ENCODE results near the gene TPRG1L.

TPRG1L gene

DNA sequence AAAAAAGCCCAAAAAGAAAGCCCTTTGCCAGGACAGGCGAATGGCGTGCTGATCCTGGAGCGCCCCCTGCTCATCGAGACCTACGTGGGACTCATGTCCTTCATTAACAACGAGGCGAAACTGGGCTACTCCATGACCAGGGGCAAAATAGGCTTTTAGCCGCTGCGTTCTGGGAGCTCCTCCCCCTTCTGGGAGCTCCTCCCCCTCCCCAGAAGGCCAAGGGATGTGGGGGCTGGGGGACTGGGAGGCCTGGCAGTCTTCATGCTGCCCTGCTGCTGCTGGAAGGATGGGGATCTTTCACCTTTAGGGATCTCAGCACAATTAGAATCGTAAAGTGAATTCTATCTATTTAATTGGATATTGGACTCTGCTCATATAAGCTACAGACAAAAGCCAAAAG lies 3.6 kb downstream of the TPRG1L start:
- DNase-seq (ENCODE audit: low spot score) = no peak

DNA sequence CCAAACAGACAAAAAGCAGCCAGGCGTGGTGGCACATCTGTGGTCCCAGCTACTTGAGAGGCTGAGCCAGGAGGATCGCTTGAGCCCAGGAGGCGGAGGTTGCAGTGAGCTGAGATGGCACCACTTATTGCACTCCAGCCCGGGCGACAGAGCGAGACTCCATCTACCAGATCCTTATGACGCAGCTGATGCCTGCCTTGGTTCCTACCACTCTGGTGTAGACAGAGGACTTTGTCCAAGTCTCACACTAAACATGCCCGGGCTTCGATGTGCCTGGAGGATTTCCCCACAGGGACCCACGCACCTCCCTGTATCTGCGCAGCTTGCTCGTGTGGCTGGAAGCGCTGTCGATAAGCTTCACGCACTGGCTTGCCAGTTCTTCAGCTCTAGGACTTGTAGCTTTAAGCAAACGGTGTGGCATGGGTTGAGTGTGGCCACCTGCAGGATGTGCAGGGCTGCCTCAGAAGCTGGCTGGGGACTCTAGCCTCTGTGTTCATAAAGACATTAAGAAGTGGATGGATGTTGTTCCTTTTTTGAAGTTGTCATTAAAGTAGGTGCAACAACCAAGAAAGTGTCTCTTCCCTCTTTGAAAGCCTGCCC lies 4.8 kb downstream of the TPRG1L start:
- no peak for DNase-seq (ENCODE audit: low spot score)

DNA sequence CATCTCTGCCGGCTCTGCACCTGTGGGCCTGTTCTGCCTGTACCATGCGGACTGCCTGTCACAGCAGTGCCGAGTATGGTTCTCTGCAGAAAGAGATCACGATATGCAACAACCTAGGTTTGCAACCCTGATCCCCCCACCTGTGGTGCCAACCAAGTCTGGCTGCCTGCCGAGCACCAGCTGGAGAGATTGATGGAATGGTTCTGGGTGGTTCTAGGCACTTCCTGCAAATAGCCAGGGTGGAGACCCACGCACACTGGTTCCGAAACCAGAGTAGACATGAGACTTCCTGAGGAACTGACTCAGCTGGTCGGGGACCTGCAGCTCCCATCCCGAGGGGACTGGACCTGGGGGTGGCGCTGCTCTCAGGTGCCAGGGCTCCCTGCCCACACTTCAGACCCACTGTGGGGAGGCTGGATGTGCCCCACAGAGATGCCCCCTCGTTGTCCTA lies 5.4 kb downstream of the TPRG1L start:
- DNase-seq (ENCODE audit: low spot score) = no peak

DNA sequence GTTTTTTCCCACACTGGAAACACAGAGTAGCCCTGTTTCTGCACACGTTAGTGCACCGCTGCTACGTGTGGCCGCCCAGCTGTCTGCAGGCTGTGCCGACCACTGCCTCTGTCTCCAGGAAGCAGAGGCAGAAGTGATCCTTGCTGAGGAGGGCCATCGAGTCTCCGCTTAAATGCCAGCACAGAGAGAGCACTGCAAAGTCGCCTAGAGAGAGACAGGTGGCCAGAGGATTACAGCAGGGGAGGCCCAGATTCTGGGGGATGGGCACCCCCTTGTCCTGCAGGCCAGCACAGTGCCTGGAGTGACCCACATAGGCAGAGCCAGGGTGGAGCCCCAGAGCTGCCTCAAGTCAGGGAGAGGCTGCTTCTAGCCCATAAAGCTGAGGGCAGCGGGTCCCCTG lies 6.1 kb downstream of the TPRG1L start:
- DNase-seq (ENCODE audit: low spot score) = no peak

DNA sequence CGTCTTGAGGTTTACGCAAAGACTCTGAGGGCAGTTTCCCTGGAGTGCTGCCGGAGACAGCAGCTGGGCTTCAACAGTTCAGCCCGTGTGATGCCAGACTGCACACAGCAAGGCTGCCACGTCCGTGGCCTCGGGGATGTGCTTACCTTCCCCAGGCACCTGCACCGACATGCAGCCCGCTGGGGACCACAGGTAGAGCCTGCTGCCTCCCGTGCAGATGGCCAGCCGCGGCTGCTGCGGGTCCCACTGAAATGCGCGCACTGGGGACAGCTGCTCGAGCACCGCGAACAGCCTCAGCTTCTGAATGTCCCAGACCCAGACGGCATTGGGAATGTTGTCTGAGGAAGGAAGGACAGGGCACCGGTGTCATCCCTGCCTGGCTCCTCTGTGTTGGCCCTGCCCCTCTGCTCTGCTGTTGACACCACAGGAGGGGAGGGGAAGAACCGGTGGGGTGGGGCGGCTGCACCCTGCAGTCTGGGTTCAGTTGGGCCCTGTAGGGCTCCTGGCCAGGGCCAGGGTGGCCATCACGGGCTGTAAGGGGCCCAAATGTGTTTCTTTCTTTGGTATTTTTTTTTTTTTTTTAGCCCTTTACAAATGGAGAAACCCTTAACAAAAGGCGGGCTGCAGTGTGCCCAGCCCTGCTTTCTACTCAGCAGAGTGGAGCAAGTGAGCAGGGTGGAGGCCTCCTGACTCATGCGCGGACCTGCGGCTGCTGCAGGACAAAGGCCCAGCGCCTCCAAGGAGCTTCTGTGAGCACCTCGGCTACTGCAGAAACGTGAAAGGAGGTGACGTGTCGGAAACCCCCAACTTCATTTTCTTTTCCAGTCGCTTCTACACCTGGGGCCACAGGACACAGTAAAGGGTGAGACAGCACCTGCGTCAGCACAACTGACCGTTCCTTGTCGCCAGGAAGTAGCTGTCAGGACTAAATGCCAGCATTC lies 6.8 kb downstream of the TPRG1L start:
- DNase-seq (ENCODE audit: low spot score) = no peak

DNA sequence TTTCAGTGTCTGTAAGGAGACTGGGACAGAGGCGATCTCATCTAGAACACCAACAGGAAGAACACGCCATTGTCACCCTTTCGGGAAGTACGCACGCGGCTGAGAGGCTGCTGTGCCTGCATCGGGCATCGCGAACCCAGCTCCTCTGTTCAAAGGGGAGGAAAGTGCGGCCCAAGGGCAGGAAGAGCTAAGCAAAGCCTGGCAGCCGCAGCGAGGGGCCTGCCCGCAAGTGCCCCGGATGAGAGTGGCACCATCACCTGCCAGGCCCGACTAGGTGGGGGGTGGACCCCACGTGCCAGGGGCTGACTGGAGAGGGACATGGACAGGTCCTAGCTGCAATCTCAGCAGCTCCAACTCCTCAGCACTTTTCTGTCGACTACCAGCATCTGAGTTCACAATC lies 7.5 kb downstream of the TPRG1L start:
- no peak for DNase-seq (ENCODE audit: low spot score)

DNA sequence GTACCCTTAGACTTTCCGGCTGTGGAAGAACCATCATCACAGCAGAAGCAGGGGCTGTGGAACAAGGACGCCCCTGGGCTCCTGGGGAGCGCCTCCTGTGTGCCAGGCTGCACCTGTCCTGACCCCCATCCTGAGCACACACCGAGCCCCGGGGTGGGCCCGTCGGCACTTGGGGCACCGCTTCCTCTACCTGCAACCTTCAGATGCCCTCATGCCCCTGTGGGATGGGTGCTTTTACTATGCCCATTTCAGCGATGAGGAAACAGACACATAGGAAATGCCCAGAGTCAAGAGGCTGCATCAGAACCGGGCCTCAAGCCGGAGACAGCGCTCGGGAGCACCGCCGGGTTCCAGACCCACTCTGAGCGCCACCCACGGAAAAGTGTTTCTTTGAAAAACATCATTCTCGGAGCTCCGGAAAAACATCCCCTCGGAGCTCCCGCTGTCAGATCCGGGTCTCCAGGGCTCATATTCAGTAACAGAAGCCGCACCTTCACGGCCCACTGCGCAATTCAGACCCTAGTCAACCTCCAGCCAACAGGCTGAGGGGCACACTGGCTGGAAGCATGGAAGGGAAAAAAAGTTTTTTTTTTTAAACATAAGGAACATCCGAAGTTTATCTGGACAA lies 8.0 kb downstream of the TPRG1L start:
- no peak for DNase-seq (ENCODE audit: low spot score)

DNA sequence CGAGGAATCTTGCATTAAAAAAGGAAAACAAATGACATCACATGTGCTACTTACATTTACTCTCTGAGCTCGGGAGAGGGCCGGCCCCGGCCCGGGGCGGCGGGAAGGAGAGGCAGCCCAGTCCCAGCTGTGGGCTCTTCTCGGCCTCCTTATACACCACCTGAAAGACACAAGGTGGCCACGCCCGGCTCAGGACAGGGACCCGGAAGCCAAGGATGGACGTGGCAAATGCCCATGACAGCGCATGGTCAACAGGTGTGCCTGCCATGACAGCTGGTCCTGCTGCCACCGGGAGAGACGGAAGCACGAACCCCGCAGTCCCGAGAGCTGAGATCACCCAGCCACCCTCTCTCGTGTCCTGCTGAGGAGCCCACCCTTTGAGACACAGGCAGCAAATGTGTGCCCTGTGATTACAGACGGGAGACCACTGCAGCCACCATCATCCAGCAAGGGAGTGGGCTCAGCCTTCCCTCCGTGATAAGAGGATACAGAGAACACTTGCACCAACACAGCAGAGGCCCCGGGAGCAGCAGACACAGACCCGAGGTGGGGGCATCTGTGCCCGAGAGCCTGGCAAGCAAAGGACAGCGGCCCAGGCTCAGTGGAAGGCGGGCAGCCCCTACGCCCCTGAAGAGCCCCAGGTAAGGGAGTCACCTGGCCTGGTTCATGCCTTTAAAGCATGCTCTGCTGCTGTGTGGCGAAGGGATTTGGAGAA lies 8.7 kb downstream of the TPRG1L start:
- no peak for DNase-seq (ENCODE audit: low spot score)

DNA sequence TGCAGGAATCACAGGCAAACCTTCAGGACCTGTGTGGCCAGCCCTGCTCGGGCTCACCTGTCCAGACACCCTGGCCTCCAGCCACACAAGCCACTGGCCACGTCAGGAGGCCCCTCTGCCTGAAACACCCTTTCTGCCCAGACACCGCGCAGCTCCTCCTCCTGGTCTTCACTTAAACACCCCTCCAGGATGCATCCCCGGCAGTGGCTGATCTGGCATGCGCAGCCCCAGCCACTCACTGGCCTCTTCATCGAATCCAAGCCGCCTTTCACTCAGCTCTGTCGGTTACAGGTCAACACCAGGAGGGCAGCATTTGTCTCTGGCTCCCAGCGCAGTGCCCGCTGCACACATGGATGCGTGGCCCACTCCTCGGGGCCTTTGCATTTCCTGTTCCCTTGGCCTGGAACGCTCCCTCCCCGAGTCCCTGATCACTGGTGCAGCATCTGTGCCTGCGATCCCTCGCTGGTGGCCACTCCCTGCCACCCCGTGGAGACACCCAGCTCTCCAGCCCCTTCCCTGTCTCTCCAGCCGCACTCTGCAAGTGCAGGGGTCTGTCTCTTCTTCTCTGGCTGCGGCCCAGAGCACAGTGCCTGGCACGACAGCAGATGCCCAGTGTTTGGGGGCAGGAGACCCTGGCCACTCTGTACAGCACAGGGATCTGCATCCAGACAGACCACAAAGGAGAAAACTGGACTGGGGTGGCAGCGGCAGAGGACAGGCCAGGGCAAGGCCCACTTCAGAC lies 9.4 kb downstream of the TPRG1L start:
- DNase-seq (ENCODE audit: low spot score) = no peak

DNA sequence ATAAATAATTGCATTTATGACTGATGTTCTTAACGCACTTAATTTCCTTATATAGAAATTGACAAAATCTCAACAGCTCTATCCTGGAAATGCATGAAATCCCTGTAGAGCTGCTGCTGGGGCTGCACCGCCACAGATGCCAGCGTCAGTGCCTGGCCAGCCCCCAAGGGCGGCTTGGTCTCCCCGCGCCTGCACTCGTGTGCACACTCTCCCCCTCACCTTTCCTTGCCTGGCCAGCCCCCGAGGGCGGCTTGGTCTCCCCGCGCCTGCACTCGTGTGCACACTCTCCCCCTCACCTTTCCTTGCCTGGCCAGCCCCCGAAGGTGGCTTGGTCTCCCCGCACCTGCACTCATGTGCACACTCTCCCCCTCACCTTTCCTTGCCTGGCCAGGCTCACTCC lies 11.3 kb downstream of the TPRG1L start:
- DNase-seq (ENCODE audit: low spot score) = no peak

DNA sequence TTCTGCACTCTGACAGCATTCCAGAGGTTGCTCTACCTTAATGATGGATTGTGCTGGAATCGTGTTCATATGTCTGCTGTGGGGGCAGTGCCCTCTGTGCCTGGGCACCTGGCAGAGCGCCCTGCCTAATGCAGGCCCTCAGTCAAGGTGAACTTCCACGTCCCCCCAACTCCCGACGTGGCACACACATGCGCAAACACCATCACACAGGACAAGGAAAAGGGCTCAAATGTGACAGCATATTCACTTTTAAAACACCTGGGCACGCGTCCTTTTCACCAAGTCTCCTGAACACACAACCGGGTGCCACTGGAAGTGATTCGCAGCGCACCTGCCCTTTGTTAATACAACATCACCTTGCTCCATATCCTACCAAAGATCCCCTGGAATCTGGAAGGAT lies 11.7 kb downstream of the TPRG1L start:
- DNase-seq (ENCODE audit: low spot score) = no peak

DNA sequence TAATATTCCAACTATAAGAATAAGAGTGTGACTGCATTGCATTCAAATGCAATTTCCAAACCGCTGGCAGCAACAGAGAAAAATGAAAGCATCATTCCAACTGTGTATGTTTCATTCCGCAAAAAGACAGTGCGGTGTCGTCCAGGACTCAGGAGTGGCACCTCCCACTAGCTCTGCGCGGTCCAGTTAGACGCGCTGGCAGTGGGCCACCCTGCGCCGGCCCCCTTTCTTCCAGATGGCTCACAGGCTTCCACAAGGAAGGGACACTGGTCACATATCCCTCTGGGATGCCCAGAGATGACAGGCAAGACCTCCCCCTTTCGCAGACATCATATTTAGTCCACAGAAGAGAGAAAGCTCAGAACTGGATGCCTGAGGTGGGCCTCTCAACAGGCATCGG lies 13.2 kb downstream of the TPRG1L start:
- no peak for DNase-seq (ENCODE audit: low spot score)

DNA sequence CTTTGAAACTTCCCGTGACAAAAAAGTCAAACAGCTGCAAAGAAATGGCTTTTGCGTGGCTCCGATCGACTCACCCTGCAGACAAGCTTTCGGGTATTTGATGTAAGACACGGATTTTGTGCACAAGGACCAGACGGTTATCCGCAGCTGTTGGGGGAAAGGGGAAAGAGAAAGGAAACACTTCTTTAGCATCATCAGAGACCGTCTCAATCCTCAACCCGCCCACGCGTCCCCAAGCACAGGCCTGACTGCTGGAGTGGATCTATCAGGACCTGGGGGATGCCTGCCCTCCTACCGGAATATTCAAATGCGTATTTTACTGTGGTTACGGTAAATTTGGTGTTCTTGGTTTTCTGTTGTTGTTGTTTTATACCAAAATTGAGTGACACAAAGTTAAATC lies 13.9 kb downstream of the TPRG1L start:
- DNase-seq (ENCODE audit: low spot score) = no peak

DNA sequence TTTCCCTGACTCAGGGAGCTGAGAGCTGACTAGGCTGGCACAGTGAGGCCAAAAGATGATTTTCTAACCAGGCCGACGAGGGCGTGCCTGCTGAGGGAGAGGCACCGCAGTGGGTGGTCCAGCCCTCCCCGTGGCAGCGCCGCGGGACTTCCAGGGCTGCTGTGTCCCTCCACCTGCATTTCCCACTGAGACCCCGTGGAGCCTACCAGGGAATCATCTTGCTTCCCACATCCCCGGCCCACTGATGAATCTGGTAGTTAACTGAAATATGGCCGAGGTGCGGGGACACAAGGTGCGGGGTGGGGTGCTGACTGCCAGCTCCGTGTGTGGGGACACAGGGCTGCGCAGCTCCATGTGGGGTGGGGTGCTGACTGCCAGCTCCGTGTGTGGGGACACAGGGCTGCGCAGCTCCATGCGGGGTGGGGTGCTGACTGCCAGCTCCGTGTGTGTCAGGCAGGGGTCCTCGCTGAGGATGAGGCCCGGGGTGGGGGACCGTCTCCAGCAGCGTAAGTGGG lies 14.6 kb downstream of the TPRG1L start:
- DNase-seq (ENCODE audit: low spot score) = no peak

DNA sequence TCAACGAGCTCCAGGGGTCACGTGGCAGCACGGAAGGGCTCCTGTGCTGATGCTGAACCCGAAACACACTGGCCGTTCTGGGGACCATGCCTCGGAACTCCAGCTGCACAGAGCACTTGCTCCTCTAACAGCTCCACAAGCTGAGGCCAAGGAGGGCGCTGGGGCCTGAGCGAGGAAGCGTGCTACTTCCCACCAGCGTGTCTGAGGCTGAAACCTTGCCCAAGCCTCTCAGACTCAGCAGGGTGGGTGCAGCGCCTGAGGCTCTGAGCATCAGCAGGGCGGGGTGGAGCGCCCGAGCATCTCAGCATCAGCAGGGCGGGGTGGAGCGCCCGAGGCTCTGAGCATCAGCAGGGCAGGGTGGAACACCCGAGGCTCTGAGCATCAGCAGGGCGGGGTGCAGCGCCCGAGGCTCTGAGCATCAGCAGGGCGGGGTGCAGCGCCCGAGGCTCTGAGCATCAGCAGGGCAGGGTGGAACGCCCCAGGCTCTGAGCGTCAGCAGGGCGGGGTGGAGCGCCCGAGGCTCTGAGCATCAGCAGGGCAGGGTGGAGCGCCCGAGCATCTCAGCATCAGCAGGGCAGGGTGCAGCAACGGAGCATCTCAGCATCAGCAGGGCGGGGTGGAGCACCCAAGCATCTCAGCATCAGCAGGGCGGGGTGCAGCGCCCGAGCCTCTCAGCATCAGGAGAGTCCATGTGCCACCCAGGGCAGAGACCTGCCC lies 15.5 kb downstream of the TPRG1L start:
- DNase-seq (ENCODE audit: low spot score) = no peak

DNA sequence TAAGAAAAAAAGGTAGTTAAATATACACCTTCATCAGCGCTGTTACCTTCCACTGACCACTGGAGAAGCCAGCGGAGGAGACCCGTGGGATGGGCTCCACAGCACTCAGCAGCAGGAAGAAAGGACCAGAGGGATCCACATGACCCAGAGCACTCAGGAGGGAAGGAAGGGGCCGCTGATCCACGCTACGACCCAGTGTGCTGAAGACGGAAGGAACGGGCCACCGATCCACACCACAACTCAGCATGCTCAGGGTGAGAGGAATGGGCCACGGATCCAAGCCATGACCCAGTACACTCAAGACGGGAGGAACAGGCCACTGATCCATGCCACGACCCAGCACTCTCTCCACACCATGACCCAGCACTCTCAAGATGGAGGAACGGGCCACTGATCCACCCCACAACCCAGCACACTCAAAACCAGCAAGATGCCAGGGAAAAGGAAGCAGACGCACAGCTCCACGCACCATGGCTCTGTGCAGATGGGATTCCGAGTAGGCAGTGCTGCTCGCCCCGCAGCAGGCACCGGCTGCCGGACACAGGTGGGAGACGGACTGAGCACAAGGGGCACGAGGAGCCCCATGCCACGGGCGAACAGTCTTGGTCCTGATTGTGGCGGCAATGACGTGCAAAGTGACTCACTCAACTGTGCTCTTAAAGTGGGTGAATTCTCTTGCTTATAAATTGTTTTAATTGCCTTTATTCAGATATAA lies 16.4 kb downstream of the TPRG1L start:
- DNase-seq (ENCODE audit: low spot score) = no peak

DNA sequence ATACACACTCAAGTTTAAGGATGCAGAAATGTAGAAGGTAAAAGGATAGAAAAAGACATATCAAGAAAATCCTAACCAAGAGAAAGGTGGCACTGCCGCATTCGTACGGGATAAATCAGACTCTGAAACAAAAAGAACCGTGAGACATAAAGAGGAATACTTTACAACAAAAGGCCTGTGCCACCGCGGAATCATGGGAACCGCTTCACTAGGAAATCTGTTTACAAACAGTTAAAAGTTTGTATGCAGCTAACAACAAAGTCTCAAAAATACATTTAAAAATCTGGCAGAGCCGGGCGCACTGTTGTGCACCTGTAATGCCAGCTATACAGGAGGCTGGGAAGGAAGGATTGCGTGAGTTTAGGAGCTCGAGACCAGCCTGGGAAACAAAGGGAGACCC lies 17.0 kb downstream of the TPRG1L start:
- no peak for DNase-seq (ENCODE audit: low spot score)

DNA sequence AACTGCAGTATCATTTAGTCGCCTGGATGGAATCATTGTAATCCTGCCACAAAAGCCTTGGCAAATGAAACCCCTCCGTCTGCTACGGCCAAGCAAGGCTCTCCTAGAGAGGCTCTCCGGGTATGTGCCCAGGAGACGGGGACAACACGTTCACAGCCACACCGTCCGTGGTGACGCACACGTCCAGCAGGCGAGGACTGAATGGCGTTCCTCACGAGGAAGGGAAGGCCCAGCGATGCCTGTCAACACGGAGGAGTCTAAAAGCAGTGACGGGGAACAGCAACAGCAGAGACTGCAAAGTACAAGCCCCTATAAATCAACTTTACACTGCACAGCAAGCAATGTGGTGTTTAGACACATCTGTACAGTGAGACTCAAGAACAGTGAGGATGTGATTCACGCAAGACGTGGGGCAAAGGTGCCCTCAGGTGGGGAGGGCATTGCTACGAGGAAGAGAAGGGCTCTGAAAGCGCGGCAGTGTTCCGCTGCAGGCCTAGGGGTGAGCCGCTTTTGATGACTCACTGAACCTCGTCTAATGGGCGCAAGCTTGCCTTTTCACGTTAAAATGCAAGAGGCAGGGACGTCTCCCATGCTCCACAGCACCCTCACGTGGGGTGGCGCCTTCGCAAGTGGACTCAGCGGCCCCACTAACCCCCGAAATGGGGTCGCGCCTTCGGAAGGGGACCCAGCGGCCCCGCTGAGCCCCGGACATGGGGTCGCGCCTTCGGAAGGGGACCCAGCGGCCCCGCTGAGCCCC lies 18.3 kb downstream of the TPRG1L start:
- no peak for DNase-seq (ENCODE audit: low spot score)

DNA sequence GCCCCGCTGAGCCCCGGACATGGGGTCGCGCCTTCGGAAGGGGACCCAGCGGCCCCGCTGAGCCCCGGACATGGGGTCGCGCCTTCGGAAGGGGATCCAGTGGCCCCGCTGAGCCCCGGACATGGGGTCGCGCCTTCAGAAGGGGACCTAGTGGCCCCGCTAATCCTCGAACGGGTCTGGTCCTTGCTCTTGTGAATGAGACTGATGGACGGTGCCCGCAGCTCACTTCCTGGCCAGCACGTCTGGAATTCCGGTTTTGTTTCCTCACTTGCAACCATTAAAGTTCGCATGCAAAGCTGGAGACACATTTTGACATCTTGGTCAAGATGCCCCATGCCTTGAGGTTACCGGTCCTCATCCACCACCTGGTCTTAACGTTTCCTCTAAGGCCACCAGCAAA lies 19.5 kb downstream of the TPRG1L start:
- DNase-seq (ENCODE audit: low spot score) = no peak

Measured in cerebellar cortex (tissue), 1 donor.